B cell (primary cell): Measurements from ENCODE around the gene CBX7. TPM values are rescaled to one million over a fixed set of nuclear protein-coding genes. Genes with fewer than 3 reads are reported as not detected.

Experiments used
- ATAC-seq: fragments of 200-7000 bp; cut with Tn5 transposase; one replicate; pipeline ENCODE4 v1.10.0; 2021; ENCODE audit warnings: low read depth, mild to moderate bottlenecking, moderate number of reproducible peaks, moderate library complexity
- CTCF ChIA-PET: fragments of 350-600 bp; sonication (Branson Sonifier 250); formaldehyde crosslinking; loops from one replicate; lab custom pipeline; 2021; ENCODE audit warnings: antibody characterized with exemption, inconsistent platforms; lab: Charles Lee
- POLR2A ChIA-PET: fragments of 350-600 bp; sonication (Branson Sonifier 250); formaldehyde crosslinking; loops from one replicate; lab custom pipeline; 2021; ENCODE audit warnings: antibody characterized with exemption; lab: Charles Lee
- DNase-seq: peaks from one replicate; pipeline ENCODE4 v3.0.0; 2013
- H2AFZ ChIP-seq: 2 replicates; pipeline ENCODE4 v1.6.1; 2012; ENCODE audit warnings: mild to moderate bottlenecking, low read depth, low read length; ENCODE audit not compliant: insufficient read depth, poor library complexity, severe bottlenecking
- H3K27ac ChIP-seq, 2 donors: 1 replicate in 1 of 2; 2 replicates in 1 of 2; pipeline ENCODE4 v1.5.1; 2012 to 2013; ENCODE audit warnings: low read length in 2 of 2, mild to moderate bottlenecking in 2 of 2, moderate library complexity in 1 of 2
- H3K27me3 ChIP-seq, 4 experiments: fragments of 200-600 bp in 1 of 4; sonication (generic) in 1 of 4; replicated peaks in 1 of 4; 1 replicate in 2 of 4; 2 replicates in 2 of 4; pipeline versions ENCODE4 v1.6.1 to v1.7.0; 2013 to 2016; ENCODE audit warnings: low read length in 3 of 4, mild to moderate bottlenecking in 2 of 4, mixed read lengths in 1 of 4, moderate library complexity in 1 of 4; ENCODE audit not compliant: insufficient read depth in 4 of 4, control insufficient read depth in 3 of 4; ENCODE audit errors: control extremely low read depth in 1 of 4
- H3K36me3 ChIP-seq, 2 experiments: replicated peaks in 1 of 2; 1 replicate in 1 of 2; 2 replicates in 1 of 2; pipeline versions ENCODE4 v1.6.1 to v1.7.1; 2013; ENCODE audit warnings: low read length in 1 of 2; ENCODE audit not compliant: insufficient read depth in 2 of 2, control insufficient read depth in 1 of 2; ENCODE audit errors: control extremely low read depth in 1 of 2, extremely low read depth in 1 of 2
- H3K4me1 ChIP-seq, 2 donors: fragments of 200-600 bp in 1 of 2; sonication (generic) in 1 of 2; 1 replicate in 1 of 2; 2 replicates in 1 of 2; pipeline versions ENCODE4 v1.5.1 to v1.6.1; 2013 to 2017; ENCODE audit warnings: low read length in 2 of 2; ENCODE audit not compliant: control insufficient read depth in 2 of 2, insufficient read depth in 2 of 2
- H3K4me2 ChIP-seq: replicated peaks from 2 replicates; pipeline ENCODE3; 2012; ENCODE audit warnings: mild to moderate bottlenecking, low read depth, low read length; ENCODE audit not compliant: poor library complexity, severe bottlenecking
- H3K4me3 ChIP-seq, 5 experiments: fragments of 200-600 bp in 1 of 5; sonication (generic) in 1 of 5; 1 replicate in 3 of 5; 2 replicates in 2 of 5; pipeline versions ENCODE4 v1.5.1 to v1.7.0; 2011 to 2016; ENCODE audit warnings: low read length in 4 of 5, mild to moderate bottlenecking in 4 of 5, low read depth in 2 of 5, control low read depth in 1 of 5, moderate library complexity in 1 of 5; ENCODE audit not compliant: insufficient read depth in 1 of 5; ENCODE audit errors: control extremely low read depth in 1 of 5, extremely low read depth in 1 of 5
- H3K79me2 ChIP-seq: fragments of 200-600 bp; sonication (generic); one replicate; pipeline ENCODE4 v1.6.0; 2016; ENCODE audit warnings: low read length; ENCODE audit not compliant: control insufficient read depth, insufficient read depth
- H3K9ac ChIP-seq: fragments of 200-600 bp; sonication (generic); 2 replicates; pipeline ENCODE4 v1.6.1; 2017; ENCODE audit warnings: mild to moderate bottlenecking, low read length, moderate library complexity
- H3K9me3 ChIP-seq, 3 donors: one replicate each; pipeline versions ENCODE4 v1.6.1 to v1.7.1; 2013; ENCODE audit warnings: low read length in 2 of 3; ENCODE audit not compliant: control insufficient read depth in 2 of 3, insufficient read depth in 1 of 3; ENCODE audit errors: control extremely low read depth in 1 of 3
- H4K20me1 ChIP-seq: 2 replicates; pipeline ENCODE4 v1.6.0; 2012; ENCODE audit warnings: mild to moderate bottlenecking, low read length; ENCODE audit not compliant: insufficient read depth, control insufficient read depth, poor library complexity, severe bottlenecking
- H3K27ac Mint-ChIP-seq: one replicate; pipeline ENCODE4 v1.8.0; 2021; ENCODE audit warnings: mixed read lengths
- H3K27me3 Mint-ChIP-seq: one replicate; pipeline ENCODE4 v1.8.0; 2021; ENCODE audit warnings: mixed read lengths
- H3K4me1 Mint-ChIP-seq: one replicate; pipeline ENCODE4 v1.8.0; 2021; ENCODE audit warnings: mixed read lengths
- H3K4me3 Mint-ChIP-seq: one replicate; pipeline ENCODE4 v1.8.0; 2021; ENCODE audit warnings: mixed read lengths
- H3K9me3 Mint-ChIP-seq: one replicate; pipeline ENCODE4 v1.8.0; 2022; ENCODE audit warnings: mixed read lengths; ENCODE audit not compliant: insufficient read depth
- CTCF ChIP-seq: fragments of 200-600 bp; IDR thresholded peaks from one replicate; pipeline ENCODE4 v1.8.0; 2022; ENCODE audit warnings: antibody characterized with exemption, mild to moderate bottlenecking
- EZH2 ChIP-seq: IDR thresholded peaks from 2 replicates; pipeline ENCODE4 v1.6.1; 2012; ENCODE audit warnings: borderline replicate concordance, low read depth, mild to moderate bottlenecking, moderate library complexity, low read length; ENCODE audit not compliant: insufficient read depth, poor library complexity, severe bottlenecking
- WGBS: methylation state at CpG from one replicate; pipeline ENCODE4 v1.1.5; 2013; ENCODE audit warnings: missing lambda C conversion rate; ENCODE audit not compliant: insufficient coverage; 5-methylcytosine and 5-hydroxymethylcytosine counted together
- intact Hi-C: fragments of 100-400 bp; cut with micrococcal nuclease; formaldehyde crosslinking; loops from one replicate; pipeline ENCODE4 v1.10.0; 2022
- polyA plus RNA-seq: library from polyadenylated mRNA; depleted of rRNA; stranded (reverse); fragments of >200 nt; gene quantifications from 2 replicates; pipeline ENCODE4 v1.2.3, GENCODE V29; 2012
- total RNA-seq, 2 donors: library from RNA; stranded (reverse); fragments of 120-200 nt in 1 of 2; gene quantifications; 1 replicate in 1 of 2; 2 replicates in 1 of 2; pipeline versions ENCODE4 v1.2.3 to v1.2.4, GENCODE V29; 2013 to 2022

Gene CBX7
- total and polyA plus RNA-seq, 2 donors (not counting 1 experiment from before 2014, with no cell fraction given), result 83.6 to 141 TPM

GRCh38 chr22:39177791-39178190 is 25.3 kb upstream of the CBX7 start:
- POLR2A ChIA-PET, result no interaction called here

GRCh38 chr22:39177456-39177775 is 24.9 kb upstream of the CBX7 start:
- intact Hi-C loops, result no loop called here
- no peak for TF ChIP-seq EZH2
- no peak for TF ChIP-seq CTCF
- Histone ChIP-seq H3K27me3 (peaks cover 0 to 3% (median 0%) of the 10 kb centered on the region in 4 experiments), H3K9me3 (peaks cover 0 to 9% (median 0%) of the 10 kb centered on the region in 3 donors), H3K4me1 (peaks cover 20 to 25% of the 10 kb centered on the region in 2 donors), H3K79me2 (no peaks in the 10 kb centered on the region), H3K9ac (no peak overlapping the region), H3K36me3 (no peaks in the 10 kb centered on the region), H3K27ac (no peak overlapping the region), H2AFZ (no peak overlapping the region), H3K4me3 (no peak overlapping the region), H3K4me2 (no peak overlapping the region), H4K20me1 (no peaks in the 10 kb centered on the region)
- no peaks in the 10 kb centered on the region for H3K27me3 Mint-ChIP-seq
- ChIA-PET POLR2A (no interaction called here), CTCF (interaction anchor here (1.3 kb wide), 1 partner anchor 134 kb away, joined by 3 read pairs; no protein-coding TSS in a partner anchor)
- H3K9me3 Mint-ChIP-seq, result no peaks in the 10 kb centered on the region
- H3K4me1 Mint-ChIP-seq, result peaks cover 23% of the 10 kb centered on the region
- H3K4me3 Mint-ChIP-seq, result no peak overlapping the region
- no peak overlapping the region for H3K27ac Mint-ChIP-seq
- WGBS, result 100% methylated on average over 2 of the region's 2 CpGs
- ATAC-seq (no peak), DNase-seq (no peak)

More at GRCh38 chr22:39177791-39178190, 25.3 kb upstream of the CBX7 start:
- H3K27me3 Mint-ChIP-seq, result no peaks in the 10 kb centered on the region
- no peak overlapping the region for H2AFZ ChIP-seq
- H3K4me3 ChIP-seq, result no peak overlapping the region
- ATAC-seq (no peak), DNase-seq (no peak)
- CTCF ChIA-PET, result interaction anchor here (1.3 kb wide), 1 partner anchor 133 kb away, joined by 3 read pairs; no protein-coding TSS in a partner anchor
- TF ChIP-seq EZH2, result no peak
- TF ChIP-seq CTCF, result no peak
- WGBS, result 96% methylated on average over 9 of the region's 9 CpGs
- H3K4me1 ChIP-seq, result peaks cover 20 to 24% of the 10 kb centered on the region in 2 donors
- H3K9me3 Mint-ChIP-seq, result no peaks in the 10 kb centered on the region
- H3K79me2 ChIP-seq, result no peaks in the 10 kb centered on the region
- peaks cover 23% of the 10 kb centered on the region for H3K4me1 Mint-ChIP-seq
- no peaks in the 10 kb centered on the region for H4K20me1 ChIP-seq
- peak overlapping the region; percentile 20 for H3K27ac Mint-ChIP-seq
- H3K27me3 ChIP-seq, result peaks cover 0 to 5% (median 0%) of the 10 kb centered on the region in 4 experiments
- H3K9me3 ChIP-seq, result peaks cover 0 to 9% (median 0%) of the 10 kb centered on the region in 3 donors
- H3K4me3 Mint-ChIP-seq, result no peak overlapping the region
- no peak overlapping the region for H3K4me2 ChIP-seq
- no peak overlapping the region for H3K9ac ChIP-seq
- no peaks in the 10 kb centered on the region for H3K36me3 ChIP-seq
- no peak overlapping the region for H3K27ac ChIP-seq
- intact Hi-C loops, result no loop called here
